Sigmoid colon (tissue), 4 donors: ENCODE data around the gene LACTBL1.

Experiments
- POLR2AphosphoS5 ChIP-seq, 4 donors: sonication (generic); formaldehyde crosslinking; IDR thresholded peaks; one replicate each; pipeline ENCODE4 v1.6.1; 2017; ENCODE audit warnings: antibody characterized with exemption in 4 of 4
- TF ChIP-seq, protein P1 (sequence below), 4 experiments: fragments of 450-650 bp in 3 of 4; fragments of 200-600 bp in 1 of 4; IDR thresholded peaks; one replicate each; pipeline ENCODE4 v1.5.1; 2016 to 2019; ENCODE audit warnings: antibody characterized with exemption in 4 of 4, mild to moderate bottlenecking in 3 of 4, moderate library complexity in 2 of 4

DNA sequence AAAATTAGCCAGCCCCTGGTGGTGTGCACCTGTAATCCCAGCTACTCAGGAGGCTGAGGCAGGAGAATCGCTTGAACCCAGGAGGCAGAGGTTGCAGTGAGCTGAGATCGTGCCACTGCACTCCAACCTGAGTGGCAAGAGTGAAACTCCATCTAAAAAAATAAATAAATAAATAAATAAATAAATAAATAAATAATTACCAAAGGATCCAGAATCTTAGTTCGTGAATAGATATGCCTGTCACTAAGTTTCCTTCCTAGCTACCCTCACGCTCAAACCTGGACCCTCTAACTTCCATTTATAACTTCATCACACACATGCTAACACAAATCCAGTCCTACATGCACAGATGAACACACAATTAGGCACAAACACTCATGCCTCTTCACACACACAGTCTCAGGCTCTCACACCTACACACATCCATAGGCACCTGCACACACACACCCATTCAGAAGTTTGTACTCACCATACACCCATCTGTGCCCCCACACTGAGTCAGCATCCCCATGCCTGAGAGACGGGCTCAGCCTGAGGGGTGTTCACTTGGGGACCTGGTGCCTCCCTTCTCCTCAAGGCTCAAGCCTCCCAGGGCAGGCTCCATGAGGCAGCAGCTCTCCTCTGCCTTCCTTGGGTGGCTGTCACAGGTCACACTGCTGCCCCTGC, 61.5 kb downstream of the LACTBL1 start:
- TF ChIP-seq, protein P1, sequence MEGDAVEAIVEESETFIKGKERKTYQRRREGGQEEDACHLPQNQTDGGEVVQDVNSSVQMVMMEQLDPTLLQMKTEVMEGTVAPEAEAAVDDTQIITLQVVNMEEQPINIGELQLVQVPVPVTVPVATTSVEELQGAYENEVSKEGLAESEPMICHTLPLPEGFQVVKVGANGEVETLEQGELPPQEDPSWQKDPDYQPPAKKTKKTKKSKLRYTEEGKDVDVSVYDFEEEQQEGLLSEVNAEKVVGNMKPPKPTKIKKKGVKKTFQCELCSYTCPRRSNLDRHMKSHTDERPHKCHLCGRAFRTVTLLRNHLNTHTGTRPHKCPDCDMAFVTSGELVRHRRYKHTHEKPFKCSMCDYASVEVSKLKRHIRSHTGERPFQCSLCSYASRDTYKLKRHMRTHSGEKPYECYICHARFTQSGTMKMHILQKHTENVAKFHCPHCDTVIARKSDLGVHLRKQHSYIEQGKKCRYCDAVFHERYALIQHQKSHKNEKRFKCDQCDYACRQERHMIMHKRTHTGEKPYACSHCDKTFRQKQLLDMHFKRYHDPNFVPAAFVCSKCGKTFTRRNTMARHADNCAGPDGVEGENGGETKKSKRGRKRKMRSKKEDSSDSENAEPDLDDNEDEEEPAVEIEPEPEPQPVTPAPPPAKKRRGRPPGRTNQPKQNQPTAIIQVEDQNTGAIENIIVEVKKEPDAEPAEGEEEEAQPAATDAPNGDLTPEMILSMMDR (IDR thresholded peaks at IDR 0.05) = no peak
- TF ChIP-seq POLR2AphosphoS5 (IDR thresholded peaks at IDR 0.05) = no peak
